Spleen (tissue), 11 donors: ENCODE measurements around the gene TRPC4AP. TPM values are rescaled to one million over a fixed set of nuclear protein-coding genes. Genes with fewer than 3 reads are reported as not detected.

Source experiments
- DNase-seq: peaks from one replicate; pipeline ENCODE4 v3.0.0-alpha.2; 2020
- H3K27ac ChIP-seq, 8 donors: fragments of 200-600 bp; sonication (generic) in 7 of 8; 1 replicate in 4 of 8; 2 replicates in 4 of 8; pipeline versions ENCODE4 v1.5.0 to v1.8.0; 2016 to 2021; ENCODE audit warnings: inconsistent platforms in 4 of 8, mild to moderate bottlenecking in 4 of 8, moderate library complexity in 1 of 8
- H3K27me3 ChIP-seq, 7 donors: fragments of 200-600 bp; sonication (generic) in 6 of 7; replicated peaks in 1 of 7; 1 replicate in 4 of 7; 2 replicates in 3 of 7; pipeline versions ENCODE4 v1.5.0 to v1.8.0; 2016 to 2021; ENCODE audit warnings: inconsistent platforms in 3 of 7, mild to moderate bottlenecking in 1 of 7
- H3K36me3 ChIP-seq, 6 donors: fragments of 200-600 bp; sonication (generic) in 5 of 6; 1 replicate in 4 of 6; 2 replicates in 2 of 6; pipeline versions ENCODE4 v1.5.0 to v1.8.0; 2016 to 2021; ENCODE audit warnings: inconsistent platforms in 2 of 6
- H3K4me1 ChIP-seq, 6 donors: fragments of 200-600 bp; sonication (generic) in 5 of 6; 1 replicate in 3 of 6; 2 replicates in 3 of 6; pipeline versions ENCODE4 v1.5.0 to v1.8.0; 2016 to 2021; ENCODE audit warnings: inconsistent platforms in 3 of 6
- H3K4me3 ChIP-seq, 8 donors: fragments of 200-600 bp; sonication (generic) in 7 of 8; 1 replicate in 4 of 8; 2 replicates in 4 of 8; pipeline versions ENCODE4 v1.5.0 to v1.8.0; 2016 to 2021; ENCODE audit warnings: inconsistent platforms in 4 of 8, mild to moderate bottlenecking in 4 of 8, moderate library complexity in 2 of 8
- H3K9me3 ChIP-seq, 8 donors: fragments of 200-600 bp; sonication (generic) in 7 of 8; 1 replicate in 4 of 8; 2 replicates in 4 of 8; pipeline versions ENCODE4 v1.5.0 to v1.8.0; 2016 to 2021; ENCODE audit warnings: inconsistent platforms in 4 of 8
- POLR2A ChIP-seq, 3 donors: fragments of 450-650 bp; IDR thresholded peaks; one replicate each; pipeline ENCODE4 v1.5.1; 2017; ENCODE audit warnings: antibody characterized with exemption in 3 of 3, mild to moderate bottlenecking in 1 of 3
- POLR2AphosphoS5 ChIP-seq, 3 donors: sonication (generic); formaldehyde crosslinking; IDR thresholded peaks; one replicate each; pipeline ENCODE4 v1.5.1; 2017; ENCODE audit warnings: antibody characterized with exemption in 3 of 3
- WGBS, 5 donors: extraction: QIAGEN DNeasy Blood & Tissue Kit in 3 of 5; methylation state at CpG; one replicate each; pipeline versions ENCODE4 v1.1.5 to v1.1.7; 2013 to 2018; 5-methylcytosine and 5-hydroxymethylcytosine counted together
- intact Hi-C: fragments of 100-400 bp; cut with DNase I; formaldehyde crosslinking; loops from one replicate; pipeline ENCODE4 v1.15.0; 2023; ENCODE audit warnings: low total_unique reads
- polyA plus RNA-seq, 3 donors: library from polyadenylated mRNA; stranded (reverse); fragments of 200-250 nt; gene quantifications; one replicate each; pipeline ENCODE4 v1.2.1, GENCODE V29; 2013
- total RNA-seq, 7 donors: library from RNA; depleted of rRNA in 3 of 7; stranded (reverse); fragments of >200 nt in 3 of 7; fragmentation: NEBNext Ultra II Directional in 4 of 7; extraction: Animal tissue kit (Norgen Biotek cat#: 25700) in 4 of 7; gene quantifications; one replicate each; pipeline versions ENCODE4 v1.1.0 to v1.2.1, GENCODE V29; 2016 to 2021
- TF ChIP-seq, protein P1 (sequence below), 11 experiments: fragments of 200-600 bp in 7 of 11; fragments of 450-650 bp in 4 of 11; sonication (generic) in 4 of 11; IDR thresholded peaks in 8 of 11; conservative IDR thresholded peaks in 3 of 11; 1 replicate in 7 of 11; 2 replicates in 4 of 11; pipeline versions ENCODE4 v1.4.0 to v1.8.0; 2016 to 2021; ENCODE audit warnings: antibody characterized with exemption in 11 of 11, inconsistent platforms in 4 of 11, mild to moderate bottlenecking in 1 of 11
- donor health status: healthy with polysubstance abuse.
- donor health status: DM: no; HTN: no; CAD: no; lungs with moderate emphysema.
- donor health status: DM: no; HTN: no; CAD: no.
- donor health status: Bipolar disorder and iron deficiency.
- donor health status: healthy.
- donor health status: DM: no; HTN: no; CAD: no.
- donor health status: DM: yes; HTN: yes; CAD: no.

Gene TRPC4AP
- total and polyA plus RNA-seq, 10 donors: 26.3 to 81.7 (median 64.9) TPM

DNA sequence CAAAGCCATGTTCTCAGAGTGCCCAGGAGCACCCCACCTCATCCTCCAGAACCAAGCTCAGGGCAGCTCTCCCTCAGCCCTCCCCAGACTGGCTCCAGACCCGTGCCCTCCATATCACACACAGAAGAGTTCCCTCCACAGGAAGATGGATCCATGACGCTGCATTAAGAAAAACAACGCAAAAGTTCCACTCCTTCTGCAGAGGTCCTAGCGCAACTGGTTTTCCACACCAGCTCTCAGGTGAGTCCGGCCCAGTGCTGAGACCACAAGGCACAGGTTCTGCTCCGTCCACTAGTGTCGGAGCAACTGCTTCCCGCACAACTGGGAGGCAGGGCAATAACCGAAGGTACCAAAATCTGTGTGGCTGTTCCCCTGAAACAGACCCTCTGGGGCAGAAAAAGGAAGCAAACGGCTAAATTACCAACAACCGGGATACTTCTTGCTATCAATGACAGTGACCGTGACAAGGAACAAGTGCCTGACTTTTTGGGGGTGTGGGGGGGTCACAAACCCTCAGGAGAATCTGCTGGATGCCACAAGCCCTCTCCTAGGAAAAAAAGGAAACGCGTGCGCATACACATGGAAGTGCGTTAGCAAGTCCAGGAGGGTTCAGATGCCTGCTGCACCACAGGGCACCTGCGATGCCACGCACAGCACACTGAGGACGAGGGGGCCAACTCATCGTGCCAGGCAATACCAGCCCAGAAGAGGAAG, 87.7 kb downstream of the TRPC4AP start:
- DNase-seq: peak; percentile 32
- Histone ChIP-seq H3K9me3 (no peaks in the 10 kb centered on the region), H3K27ac (no peak overlapping the region), H3K36me3 (peaks cover 3 to 100% (median 100%) of the 10 kb centered on the region in 6 donors), H3K27me3 (no peaks in the 10 kb centered on the region), H3K4me1 (peaks cover 7 to 19% (median 17%) of the 10 kb centered on the region in 6 donors), H3K4me3 (no peak overlapping the region)
- intact Hi-C loops: no loop called here
- WGBS, 5 donors: 92 to 97% (median 94%) methylated on average over 16 to 20 of the region's 20 CpGs
- TF ChIP-seq POLR2AphosphoS5 (IDR thresholded peaks at IDR 0.05) (peak in 1 of 3 donors; percentile 24), POLR2A (IDR thresholded peaks at IDR 0.05) (no peak)
- TF ChIP-seq, protein P1, sequence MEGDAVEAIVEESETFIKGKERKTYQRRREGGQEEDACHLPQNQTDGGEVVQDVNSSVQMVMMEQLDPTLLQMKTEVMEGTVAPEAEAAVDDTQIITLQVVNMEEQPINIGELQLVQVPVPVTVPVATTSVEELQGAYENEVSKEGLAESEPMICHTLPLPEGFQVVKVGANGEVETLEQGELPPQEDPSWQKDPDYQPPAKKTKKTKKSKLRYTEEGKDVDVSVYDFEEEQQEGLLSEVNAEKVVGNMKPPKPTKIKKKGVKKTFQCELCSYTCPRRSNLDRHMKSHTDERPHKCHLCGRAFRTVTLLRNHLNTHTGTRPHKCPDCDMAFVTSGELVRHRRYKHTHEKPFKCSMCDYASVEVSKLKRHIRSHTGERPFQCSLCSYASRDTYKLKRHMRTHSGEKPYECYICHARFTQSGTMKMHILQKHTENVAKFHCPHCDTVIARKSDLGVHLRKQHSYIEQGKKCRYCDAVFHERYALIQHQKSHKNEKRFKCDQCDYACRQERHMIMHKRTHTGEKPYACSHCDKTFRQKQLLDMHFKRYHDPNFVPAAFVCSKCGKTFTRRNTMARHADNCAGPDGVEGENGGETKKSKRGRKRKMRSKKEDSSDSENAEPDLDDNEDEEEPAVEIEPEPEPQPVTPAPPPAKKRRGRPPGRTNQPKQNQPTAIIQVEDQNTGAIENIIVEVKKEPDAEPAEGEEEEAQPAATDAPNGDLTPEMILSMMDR (IDR thresholded peaks at IDR 0.05 in 8 of 11, conservative IDR thresholded peaks at IDR 0.05 in 3 of 11): no peak

DNA sequence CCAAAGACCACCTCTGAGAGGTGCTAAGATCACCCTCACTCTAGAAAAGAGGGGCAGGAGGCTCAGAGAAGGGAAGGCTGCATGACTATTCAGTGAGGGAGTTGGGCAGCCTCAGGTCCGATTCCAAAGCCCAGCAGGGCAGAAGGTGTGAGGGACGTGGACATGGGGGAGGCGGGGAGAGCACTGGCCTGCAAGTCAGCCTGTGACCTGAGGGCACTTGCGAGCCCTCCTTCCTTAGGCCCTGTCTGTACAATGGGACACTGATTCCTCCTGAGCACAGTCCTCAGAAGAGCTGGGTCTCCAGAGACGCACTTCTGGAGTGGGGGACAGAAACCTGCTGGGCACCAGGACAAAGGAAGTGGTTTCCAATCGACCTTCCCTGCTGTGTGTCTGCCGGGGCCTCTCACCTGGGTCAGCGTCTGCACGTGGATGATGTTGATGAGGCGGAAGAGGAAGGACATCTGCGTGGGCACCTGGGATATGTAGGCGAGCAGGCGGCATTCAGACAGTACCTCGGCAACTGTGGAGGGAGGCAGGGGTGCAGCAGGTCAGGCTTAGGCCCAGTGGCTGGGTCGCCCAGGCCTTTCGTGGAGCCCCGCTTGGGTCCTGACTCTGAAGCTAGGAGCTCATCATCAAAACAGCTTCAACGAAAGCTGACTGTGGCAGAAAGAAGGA, 88.4 kb downstream of the TRPC4AP start:
- DNase-seq: peak; percentile 60
- WGBS, 5 donors: 85 to 93% (median 88%) methylated on average over 18 of the region's 18 CpGs
- H3K4me1 ChIP-seq: peaks cover 0 to 12% (median 9%) of the 10 kb centered on the region in 6 donors
- intact Hi-C loops: no loop called here
- H3K9me3 ChIP-seq: no peaks in the 10 kb centered on the region
- TF ChIP-seq POLR2AphosphoS5 (IDR thresholded peaks at IDR 0.05) (no peak), POLR2A (IDR thresholded peaks at IDR 0.05) (no peak)
- TF ChIP-seq, protein P1 (IDR thresholded peaks at IDR 0.05 in 8 of 11, conservative IDR thresholded peaks at IDR 0.05 in 3 of 11): no peak
- no peak overlapping the region for H3K27ac ChIP-seq
- no peaks in the 10 kb centered on the region for H3K27me3 ChIP-seq
- peaks cover 0 to 100% (median 100%) of the 10 kb centered on the region in 6 donors for H3K36me3 ChIP-seq
- no peak overlapping the region for H3K4me3 ChIP-seq

DNA sequence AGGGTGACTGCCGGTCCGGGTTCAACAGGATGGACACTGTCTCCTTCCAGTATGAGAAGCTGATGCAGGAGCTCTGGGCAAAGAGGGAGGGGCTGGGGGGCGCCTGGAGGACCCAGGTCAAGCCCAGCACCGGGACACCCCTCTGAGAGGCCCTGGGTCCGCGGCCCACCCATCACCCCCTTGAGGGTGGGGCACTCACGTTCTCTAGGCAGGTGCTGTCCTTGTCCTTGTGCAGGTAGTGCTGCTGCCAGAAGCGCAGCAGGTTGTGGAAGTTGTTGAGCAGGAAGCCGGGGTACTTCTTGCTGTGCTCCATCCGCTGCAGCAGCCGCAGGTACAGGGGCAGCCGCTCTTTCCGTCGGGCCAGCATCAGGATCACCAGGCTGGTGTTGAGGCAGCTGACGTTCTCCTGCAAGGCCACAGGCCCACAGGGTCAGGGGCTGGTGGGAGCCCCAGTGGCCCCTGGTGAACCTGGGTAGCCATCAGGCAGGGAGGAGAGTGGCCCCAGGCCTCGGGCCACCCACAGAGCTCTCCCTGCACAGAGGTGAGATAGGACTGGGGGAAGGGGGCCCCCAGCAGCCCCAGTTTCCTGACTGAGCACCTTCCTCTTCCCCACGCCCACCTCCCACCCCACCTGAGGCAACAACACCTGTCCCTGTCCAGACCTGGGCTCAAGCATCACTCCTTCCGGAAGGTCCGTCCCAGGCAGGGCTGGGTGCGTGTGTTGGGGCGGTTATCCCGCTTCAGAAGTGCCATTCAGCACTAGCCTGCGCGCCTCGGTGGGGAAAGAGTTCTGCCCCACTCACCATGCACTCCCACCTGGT, 89.2 kb downstream of the TRPC4AP start:
- intact Hi-C loops: no loop called here
- Histone ChIP-seq H3K4me3 (no peak overlapping the region), H3K9me3 (no peaks in the 10 kb centered on the region), H3K27ac (no peak overlapping the region), H3K27me3 (no peaks in the 10 kb centered on the region), H3K36me3 (peaks cover 0 to 100% (median 100%) of the 10 kb centered on the region in 6 donors), H3K4me1 (peaks cover 0 to 4% (median 2%) of the 10 kb centered on the region in 6 donors)
- 82 to 96% (median 94%) methylated on average over 14 to 25 of the region's 25 CpGs for WGBS, 5 donors
- peak; percentile 63 for DNase-seq
- TF ChIP-seq, protein P1 (IDR thresholded peaks at IDR 0.05 in 8 of 11, conservative IDR thresholded peaks at IDR 0.05 in 3 of 11): no peak
- TF ChIP-seq POLR2AphosphoS5 (IDR thresholded peaks at IDR 0.05) (no peak), POLR2A (IDR thresholded peaks at IDR 0.05) (no peak)
